Daoy (cell line): ENCODE results near the gene ADGRB3. TPM values are rescaled to one million over a fixed set of nuclear protein-coding genes. Genes with fewer than 3 reads are reported as not detected.
"Not testable (repeated sequence)": the region's sequence is repeated elsewhere in the genome, so short reads cannot be mapped to it uniquely, and the experiment has no call there.

Source experiments
- DNase-seq: peaks from one replicate; pipeline ENCODE4 v3.0.0-alpha.2; 2015; ENCODE audit warnings: low read depth
- total RNA-seq: library from RNA; depleted of rRNA; stranded (reverse); fragments of >200 nt; shearing (Covaris generic); gene quantifications from 2 replicates; pipeline ENCODE4 v1.2.3, GENCODE V29; 2014

ADGRB3 gene
- total RNA-seq, 1 experiment from 2014 or later, result under 0.01 TPM

- DNase-seq, result no peak
Measured at GRCh38 chr6:68941345-68941744, 306.3 kb downstream of the ADGRB3 start.

- no peak for DNase-seq
Measured at GRCh38 chr6:68947721-68948120, 312.6 kb downstream of the ADGRB3 start.

GRCh38 chr6:68951270-68951669 is 316.2 kb downstream of the ADGRB3 start:
- DNase-seq, result no peak

GRCh38 chr6:68958327-68958726 is 323.2 kb downstream of the ADGRB3 start:
- DNase-seq, result no peak

- DNase-seq, result peak; percentile 36
Measured at GRCh38 chr6:68967549-68968300, 332.6 kb downstream of the ADGRB3 start.

- no peak for DNase-seq
Measured at GRCh38 chr6:68968301-68968649, 333.2 kb downstream of the ADGRB3 start.

- DNase-seq, result no peak
Measured at GRCh38 chr6:68973066-68973465, 338.0 kb downstream of the ADGRB3 start.

GRCh38 chr6:68975064-68975463 is 340.0 kb downstream of the ADGRB3 start:
- DNase-seq, result no peak

GRCh38 chr6:68975816-68976215 is 340.7 kb downstream of the ADGRB3 start:
- no peak for DNase-seq

GRCh38 chr6:68976260-68976659 is 341.2 kb downstream of the ADGRB3 start:
- DNase-seq, result no peak

- DNase-seq, result no peak
Measured at GRCh38 chr6:68978411-68978810, 343.3 kb downstream of the ADGRB3 start.

- DNase-seq, result not testable (repeated sequence)
Measured at GRCh38 chr6:68981668-68982067, 346.6 kb downstream of the ADGRB3 start.

GRCh38 chr6:68988698-68989097 is 353.6 kb downstream of the ADGRB3 start:
- no peak for DNase-seq

- DNase-seq, result no peak
Measured at GRCh38 chr6:68990317-68990716, 355.2 kb downstream of the ADGRB3 start.

- DNase-seq, result no peak
Measured at GRCh38 chr6:68993911-68994310, 358.8 kb downstream of the ADGRB3 start.

GRCh38 chr6:68994521-68994920 is 359.4 kb downstream of the ADGRB3 start:
- DNase-seq, result no peak

GRCh38 chr6:69005199-69005598 is 370.1 kb downstream of the ADGRB3 start:
- no peak for DNase-seq

- no peak for DNase-seq
Measured at GRCh38 chr6:69007781-69008180, 372.7 kb downstream of the ADGRB3 start.

- no peak for DNase-seq
Measured at GRCh38 chr6:69012211-69012610, 377.1 kb downstream of the ADGRB3 start.

- DNase-seq, result no peak
Measured at GRCh38 chr6:69012876-69013275, 377.8 kb downstream of the ADGRB3 start.

GRCh38 chr6:69018906-69019305 is 383.8 kb downstream of the ADGRB3 start:
- no peak for DNase-seq

GRCh38 chr6:69019832-69020231 is 384.8 kb downstream of the ADGRB3 start:
- no peak for DNase-seq

- no peak for DNase-seq
Measured at GRCh38 chr6:69022993-69023392, 387.9 kb downstream of the ADGRB3 start.

- no peak for DNase-seq
Measured at GRCh38 chr6:69026243-69026642, 391.2 kb downstream of the ADGRB3 start.
